Panc1 (cell line): Measurements from ENCODE around the gene GTPBP10. TPM values are rescaled to one million over a fixed set of nuclear protein-coding genes. Genes with fewer than 3 reads are reported as not detected.

Source experiments
- ATAC-seq: fragments of 200-7000 bp; cut with Tn5 transposase; 2 replicates; pipeline ENCODE4 v1.9.1; 2020; ENCODE audit warnings: mild to moderate bottlenecking, moderate library complexity
- Bru-seq: library from RNA; stranded (reverse); fragments of 400-500 nt; gene quantifications from one replicate; lab custom pipeline; 2021; lab: Mats Ljungman, UMichigan
- BruChase-seq, 2 experiments: library from RNA; stranded (reverse); fragments of 400-500 nt; gene quantifications; one replicate each; lab custom pipeline; 2021; lab: Mats Ljungman, UMichigan
- BruUV-seq: library from RNA; stranded (reverse); fragments of 400-500 nt; replicated peaks from 2 replicates; lab custom pipeline; 2021; lab: Mats Ljungman, UMichigan
- CTCF ChIA-PET: fragments of 300-600 bp; sonication (Branson Sonifier 250); formaldehyde crosslinking; loops from one replicate; lab custom pipeline; 2022; ENCODE audit warnings: antibody characterized with exemption; lab: Charles Lee
- POLR2A ChIA-PET: fragments of 300-600 bp; sonication (Branson Sonifier 250); formaldehyde crosslinking; loops from one replicate; lab custom pipeline; 2022; ENCODE audit warnings: antibody characterized with exemption; lab: Charles Lee
- DNase-seq: peaks from one replicate; pipeline ENCODE4 v3.0.0-alpha.2; 2010; ENCODE audit warnings: low read depth, low spot score
- H3K27ac ChIP-seq: 2 replicates; pipeline ENCODE4 v1.5.1; 2011; ENCODE audit warnings: mild to moderate bottlenecking, low read length, inconsistent platforms
- H3K27me3 ChIP-seq: fragments of 200-500 bp; sonication (Bioruptor generic); 2 replicates; pipeline ENCODE4 v1.6.0; 2014; ENCODE audit warnings: low read length, inconsistent platforms; ENCODE audit not compliant: control insufficient read depth, insufficient read depth
- H3K36me3 ChIP-seq: fragments of 200-500 bp; sonication (Bioruptor generic); 2 replicates; pipeline ENCODE4 v1.5.1; 2014; ENCODE audit warnings: inconsistent platforms, mild to moderate bottlenecking, low read length, moderate library complexity; ENCODE audit not compliant: control insufficient read depth, insufficient read depth
- H3K4me1 ChIP-seq: 2 replicates; pipeline ENCODE4 v1.5.1; 2011; ENCODE audit warnings: inconsistent platforms, mild to moderate bottlenecking, low read length, moderate library complexity; ENCODE audit not compliant: control insufficient read depth, insufficient read depth
- H3K4me3 ChIP-seq, 2 experiments: 2 replicates each; pipeline ENCODE4 v1.5.1; 2011 to 2012; ENCODE audit warnings: low read depth in 2 of 2, low read length in 2 of 2, mild to moderate bottlenecking in 2 of 2, inconsistent platforms in 1 of 2, moderate library complexity in 1 of 2
- H3K9me3 ChIP-seq: fragments of 200-500 bp; sonication (Bioruptor generic); 2 replicates; pipeline ENCODE4 v1.5.1; 2014; ENCODE audit warnings: low read depth, mild to moderate bottlenecking, inconsistent platforms, low read length, moderate library complexity; ENCODE audit not compliant: control insufficient read depth, insufficient read depth
- POLR2AphosphoS5 ChIP-seq: IDR thresholded peaks from 2 replicates; pipeline ENCODE4 v1.6.1; 2012; ENCODE audit warnings: mild to moderate bottlenecking, low read depth, low read length, moderate library complexity
- SIN3A ChIP-seq: IDR thresholded peaks from 2 replicates; pipeline ENCODE4 v1.6.1; 2012; ENCODE audit warnings: low read depth, mild to moderate bottlenecking, low read length, moderate library complexity, borderline replicate concordance; ENCODE audit not compliant: insufficient read depth
- TCF7L2 ChIP-seq: IDR thresholded peaks from 2 replicates; pipeline ENCODE4 v1.6.1; 2011; ENCODE audit warnings: mild to moderate bottlenecking, low read depth, low read length, inconsistent platforms
- in situ Hi-C: cut with HindIII; loops from 2 replicates; pipeline ENCODE4 v1.10.0; 2016; ENCODE audit warnings: low sequenced_read_pairs, low pct_unique_long_range_greater_than_20kb
- intact Hi-C: fragments of 100-400 bp; cut with micrococcal nuclease; formaldehyde crosslinking; loops from one replicate; pipeline ENCODE4 v1.10.0; 2022; ENCODE audit not compliant: unreplicated experiment
- long read RNA-seq: library from polyadenylated mRNA; unstranded; transcript quantifications from one replicate; pipeline ENCODE4 v2.0.0, GENCODE V29; 2021; ENCODE audit not compliant: unreplicated experiment
- polyA plus RNA-seq: library from polyadenylated mRNA; unstranded; fragments of >200 nt; gene quantifications from one replicate; pipeline ENCODE4 v1.2.1, GENCODE V29; 2012; ENCODE audit warnings: missing spikeins; ENCODE audit not compliant: insufficient read length
- total RNA-seq: library from RNA; stranded (reverse); gene quantifications from one replicate; pipeline ENCODE4 v1.2.1, GENCODE V29; 2021; ENCODE audit not compliant: unreplicated experiment
- TF ChIP-seq, protein P1 (sequence below): fragments of 450-650 bp; IDR thresholded peaks from 2 replicates; pipeline ENCODE4 v1.5.1; 2017; ENCODE audit warnings: mild to moderate bottlenecking
- TF ChIP-seq, protein P2 (sequence below), 2 experiments: IDR thresholded peaks; 2 replicates each; pipeline ENCODE4 v1.6.1; 2011 to 2012; ENCODE audit warnings: low read depth in 2 of 2, control low read depth in 1 of 2, low read length in 1 of 2, mild to moderate bottlenecking in 1 of 2, moderate library complexity in 1 of 2; ENCODE audit not compliant: insufficient read depth in 1 of 2

Gene GTPBP10
- total RNA-seq (23.7 TPM), Bru-seq, nascent RNA (percentile 79 among the genes with signal in this experiment), BruChase-seq, experiment 1, labeled RNA remaining after a 2-hour chase (percentile 82 among the genes with signal in this experiment), BruChase-seq, experiment 2, labeled RNA remaining after a 6-hour chase (percentile 72 among the genes with signal in this experiment)
- 9.1 TPM for polyA plus RNA-seq
- long read RNA-seq, full-length matches to known transcripts, result 6 of 9 reads
- long read RNA-seq, partial matches to known transcripts, result 1 of 9 reads
- long read RNA-seq, other reads (novel, unspliced or antisense), result 2 of 9 reads

GRCh38 chr7:90346336-90347125, at the start of gene GTPBP10:
Gene GTPBP10, plus strand, starts transcription at chr7:90346716. Its CDS starts 26 bp downstream, at chr7:90346742.
- in situ Hi-C loops, result no loop called here
- ChIA-PET CTCF (no interaction called here), POLR2A (no interaction called here)
- TSS peak; percentile 81 for BruUV-seq
- TF ChIP-seq, protein P1, sequence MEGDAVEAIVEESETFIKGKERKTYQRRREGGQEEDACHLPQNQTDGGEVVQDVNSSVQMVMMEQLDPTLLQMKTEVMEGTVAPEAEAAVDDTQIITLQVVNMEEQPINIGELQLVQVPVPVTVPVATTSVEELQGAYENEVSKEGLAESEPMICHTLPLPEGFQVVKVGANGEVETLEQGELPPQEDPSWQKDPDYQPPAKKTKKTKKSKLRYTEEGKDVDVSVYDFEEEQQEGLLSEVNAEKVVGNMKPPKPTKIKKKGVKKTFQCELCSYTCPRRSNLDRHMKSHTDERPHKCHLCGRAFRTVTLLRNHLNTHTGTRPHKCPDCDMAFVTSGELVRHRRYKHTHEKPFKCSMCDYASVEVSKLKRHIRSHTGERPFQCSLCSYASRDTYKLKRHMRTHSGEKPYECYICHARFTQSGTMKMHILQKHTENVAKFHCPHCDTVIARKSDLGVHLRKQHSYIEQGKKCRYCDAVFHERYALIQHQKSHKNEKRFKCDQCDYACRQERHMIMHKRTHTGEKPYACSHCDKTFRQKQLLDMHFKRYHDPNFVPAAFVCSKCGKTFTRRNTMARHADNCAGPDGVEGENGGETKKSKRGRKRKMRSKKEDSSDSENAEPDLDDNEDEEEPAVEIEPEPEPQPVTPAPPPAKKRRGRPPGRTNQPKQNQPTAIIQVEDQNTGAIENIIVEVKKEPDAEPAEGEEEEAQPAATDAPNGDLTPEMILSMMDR, result peak; percentile 90
- TF ChIP-seq TCF7L2 (no peak; the same call in 1 of the 2 replicates), POLR2AphosphoS5 (peak; percentile 95), SIN3A (peak; percentile 91; the same call in 1 of the 2 replicates)
- TF ChIP-seq, protein P2, sequence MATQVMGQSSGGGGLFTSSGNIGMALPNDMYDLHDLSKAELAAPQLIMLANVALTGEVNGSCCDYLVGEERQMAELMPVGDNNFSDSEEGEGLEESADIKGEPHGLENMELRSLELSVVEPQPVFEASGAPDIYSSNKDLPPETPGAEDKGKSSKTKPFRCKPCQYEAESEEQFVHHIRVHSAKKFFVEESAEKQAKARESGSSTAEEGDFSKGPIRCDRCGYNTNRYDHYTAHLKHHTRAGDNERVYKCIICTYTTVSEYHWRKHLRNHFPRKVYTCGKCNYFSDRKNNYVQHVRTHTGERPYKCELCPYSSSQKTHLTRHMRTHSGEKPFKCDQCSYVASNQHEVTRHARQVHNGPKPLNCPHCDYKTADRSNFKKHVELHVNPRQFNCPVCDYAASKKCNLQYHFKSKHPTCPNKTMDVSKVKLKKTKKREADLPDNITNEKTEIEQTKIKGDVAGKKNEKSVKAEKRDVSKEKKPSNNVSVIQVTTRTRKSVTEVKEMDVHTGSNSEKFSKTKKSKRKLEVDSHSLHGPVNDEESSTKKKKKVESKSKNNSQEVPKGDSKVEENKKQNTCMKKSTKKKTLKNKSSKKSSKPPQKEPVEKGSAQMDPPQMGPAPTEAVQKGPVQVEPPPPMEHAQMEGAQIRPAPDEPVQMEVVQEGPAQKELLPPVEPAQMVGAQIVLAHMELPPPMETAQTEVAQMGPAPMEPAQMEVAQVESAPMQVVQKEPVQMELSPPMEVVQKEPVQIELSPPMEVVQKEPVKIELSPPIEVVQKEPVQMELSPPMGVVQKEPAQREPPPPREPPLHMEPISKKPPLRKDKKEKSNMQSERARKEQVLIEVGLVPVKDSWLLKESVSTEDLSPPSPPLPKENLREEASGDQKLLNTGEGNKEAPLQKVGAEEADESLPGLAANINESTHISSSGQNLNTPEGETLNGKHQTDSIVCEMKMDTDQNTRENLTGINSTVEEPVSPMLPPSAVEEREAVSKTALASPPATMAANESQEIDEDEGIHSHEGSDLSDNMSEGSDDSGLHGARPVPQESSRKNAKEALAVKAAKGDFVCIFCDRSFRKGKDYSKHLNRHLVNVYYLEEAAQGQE (IDR thresholded peaks at IDR 0.05; ENCODE audit: insufficient read depth in 1 of 2, low read depth in 2 of 2, low read length in 1 of 2), result no peak
- Histone ChIP-seq H3K4me1 (peaks cover 3% of the 10 kb centered on the region; the same call in 1 of the 2 replicates), H3K27me3 (no peaks in the 10 kb centered on the region), H3K4me3 (peak within 1 kb of the TSS; percentile 79 to 100), H3K9me3 (no peaks in the 10 kb centered on the region), H3K36me3 (peaks cover 5% of the 10 kb centered on the region; the same call in 1 of the 2 replicates), H3K27ac (peak within 1 kb of the TSS; percentile 97)
- intact Hi-C loops, result no loop called here
- DNase-seq (peak; percentile 93), ATAC-seq (peak; percentile 99)

DNA sequence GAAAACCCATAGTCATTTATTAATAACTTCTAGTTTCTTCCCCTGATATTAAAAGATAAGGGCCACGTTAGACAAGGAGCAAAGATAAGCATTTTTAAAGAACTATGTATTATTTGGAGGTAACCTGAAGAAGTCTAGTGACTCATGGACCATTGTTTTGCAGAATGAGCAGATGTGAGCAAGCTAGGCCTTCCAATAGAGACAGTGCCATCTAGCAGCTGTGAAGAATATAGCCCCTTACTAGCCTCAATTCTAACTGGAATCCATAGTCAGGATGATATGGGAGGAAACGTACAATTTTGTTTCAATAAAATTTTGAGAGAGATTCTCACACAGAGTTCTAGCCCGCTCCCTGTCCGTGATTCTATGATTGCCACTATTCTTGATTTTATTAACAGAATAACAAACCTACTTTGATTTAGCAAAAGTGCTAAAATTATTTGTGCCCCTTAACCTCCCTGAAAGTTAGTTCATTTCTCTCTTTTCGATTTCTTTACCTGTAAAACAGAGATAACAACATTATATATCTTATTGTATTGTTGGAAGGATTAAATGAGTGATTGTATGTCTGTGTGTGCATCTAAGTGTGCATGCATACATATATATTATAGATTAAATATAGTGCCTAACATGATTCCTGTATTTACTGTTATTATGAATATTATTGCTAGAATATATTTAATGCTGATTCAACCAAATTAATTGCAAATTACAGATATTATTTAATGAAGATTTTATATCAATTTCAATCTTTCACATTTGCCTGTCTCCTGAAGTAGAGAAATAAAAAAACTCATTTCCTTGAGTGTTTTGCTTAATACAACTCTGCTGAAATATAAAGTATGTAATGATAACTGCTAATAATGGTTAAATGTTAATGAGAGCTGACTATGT, 48.1 kb upstream of the GTPBP10 start:
- BruUV-seq, result no TSS peak
- Histone ChIP-seq H3K9me3 (no peaks in the 10 kb centered on the region), H3K27ac (no peak overlapping the region), H3K27me3 (no peaks in the 10 kb centered on the region), H3K36me3 (no peaks in the 10 kb centered on the region), H3K4me3 (no peak overlapping the region), H3K4me1 (no peaks in the 10 kb centered on the region)
- ChIA-PET CTCF (no interaction called here), POLR2A (no interaction called here)
- intact Hi-C loops, result no loop called here
- in situ Hi-C loops, result no loop called here
- peak; percentile 87 for ATAC-seq
- no peak for TF ChIP-seq POLR2AphosphoS5
- TF ChIP-seq, protein P2 (IDR thresholded peaks at IDR 0.05; ENCODE audit: insufficient read depth in 1 of 2, low read depth in 2 of 2, low read length in 1 of 2), result no peak
- TF ChIP-seq TCF7L2, result no peak
- TF ChIP-seq, protein P1, result peak; percentile 66
- no peak for TF ChIP-seq SIN3A
- peak; percentile 38 for DNase-seq
